ENCODE measurements around the gene PBRM1. TPM values are rescaled to one million over a fixed set of nuclear protein-coding genes. Genes with fewer than 3 reads are reported as not detected.

PBRM1 gene
- total and polyA plus RNA-seq, 2 of the 13 experiments (the other 11 are each of a cell fraction or from before 2014, with no cell fraction given): 10.9 to 33.2 TPM

DNA sequence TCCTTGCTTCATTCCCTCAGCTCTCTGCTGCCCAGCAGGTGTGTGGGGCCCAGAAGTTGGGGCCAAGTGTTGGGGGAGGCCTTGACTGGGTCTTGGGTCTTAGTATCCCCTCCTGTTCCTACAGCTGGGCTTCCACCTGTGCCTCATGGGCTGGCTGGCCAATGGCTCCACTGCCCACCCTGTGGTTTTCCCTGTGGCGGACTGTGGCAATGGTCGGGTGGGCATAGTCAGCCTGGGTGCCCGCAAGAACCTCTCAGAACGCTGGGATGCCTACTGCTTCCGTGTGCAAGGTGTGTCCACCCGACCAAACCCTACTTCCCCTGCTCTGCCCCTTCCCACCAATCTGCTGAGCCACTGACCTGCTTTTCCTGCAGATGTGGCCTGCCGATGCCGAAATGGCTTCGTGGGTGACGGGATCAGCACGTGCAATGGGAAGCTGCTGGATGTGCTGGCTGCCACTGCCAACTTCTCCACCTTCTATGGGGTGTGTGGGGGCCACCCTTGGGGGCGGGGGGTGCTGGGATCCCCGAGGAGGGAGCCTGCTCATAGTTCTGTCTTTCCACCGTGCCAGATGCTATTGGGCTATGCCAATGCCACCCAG, 163.0 kb downstream of the PBRM1 start:
- intact Hi-C loops (cut with micrococcal nuclease; ENCODE audit: unreplicated experiment): no loop called here
- ChIA-PET CTCF (ENCODE audit: low intra/inter-chr PET ratio, low total read pairs) (no interaction called here), POLR2A (interaction anchor here (1.1 kb wide), 1 partner anchor 10 kb away, joined by 4 read pairs; no protein-coding TSS in a partner anchor)
- Histone ChIP-seq H3K4me1 (ENCODE audit: insufficient read depth, low read length) (peaks cover 19% of the 10 kb centered on the region), H3K9me3 (ENCODE audit: low read length) (no peaks in the 10 kb centered on the region), H3K79me2 (ENCODE audit: insufficient read depth, low read length) (no peaks in the 10 kb centered on the region), H3K4me2 (ENCODE audit: low read depth, low read length) (no peak overlapping the region), H3K27me3 (ENCODE audit: control insufficient read depth in 1 of 2, insufficient read depth in 2 of 2, low read length in 2 of 2) (peaks cover 1 to 7% of the 10 kb centered on the region in 2 experiments), H4K20me1 (ENCODE audit: insufficient read depth, low read length) (no peaks in the 10 kb centered on the region), H2AFZ (ENCODE audit: low read length) (no peak overlapping the region), H3K9ac (ENCODE audit: insufficient read depth, low read depth, low read length) (no peak overlapping the region), H3K36me3 (replicated peaks in 1 of 2; ENCODE audit: control insufficient read depth in 1 of 2, insufficient read depth in 2 of 2, low read length in 2 of 2) (peaks cover 9 to 26% of the 10 kb centered on the region in 2 experiments), H3K4me3 (replicated peaks in 1 of 3; ENCODE audit: insufficient read depth in 1 of 3, low read depth in 2 of 3, low read length in 3 of 3) (no peak overlapping the region), H3K27ac (ENCODE audit: extremely low read length, insufficient read depth, low read length) (no peak overlapping the region)
- BruUV-seq (replicated peaks): no TSS peak
- no peak for ATAC-seq
- in situ Hi-C loops (cut with HindIII; ENCODE audit: extremely low pct_ligation_motif_present, low pct_unique_long_range_greater_than_20kb): no loop called here
- TF ChIP-seq HNF4A (CRISPR knock-in tag; IDR thresholded peaks at IDR 0.05) (no peak), ZFP36L1 (CRISPR knock-in tag; IDR thresholded peaks at IDR 0.05) (no peak), ZNF563 (CRISPR knock-in tag; IDR thresholded peaks at IDR 0.05) (no peak)
- TF ChIP-seq, protein P1, sequence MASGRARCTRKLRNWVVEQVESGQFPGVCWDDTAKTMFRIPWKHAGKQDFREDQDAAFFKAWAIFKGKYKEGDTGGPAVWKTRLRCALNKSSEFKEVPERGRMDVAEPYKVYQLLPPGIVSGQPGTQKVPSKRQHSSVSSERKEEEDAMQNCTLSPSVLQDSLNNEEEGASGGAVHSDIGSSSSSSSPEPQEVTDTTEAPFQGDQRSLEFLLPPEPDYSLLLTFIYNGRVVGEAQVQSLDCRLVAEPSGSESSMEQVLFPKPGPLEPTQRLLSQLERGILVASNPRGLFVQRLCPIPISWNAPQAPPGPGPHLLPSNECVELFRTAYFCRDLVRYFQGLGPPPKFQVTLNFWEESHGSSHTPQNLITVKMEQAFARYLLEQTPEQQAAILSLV (CRISPR knock-in tag; IDR thresholded peaks at IDR 0.05; ENCODE audit: borderline replicate concordance): no peak
- TF ChIP-seq, protein P2, sequence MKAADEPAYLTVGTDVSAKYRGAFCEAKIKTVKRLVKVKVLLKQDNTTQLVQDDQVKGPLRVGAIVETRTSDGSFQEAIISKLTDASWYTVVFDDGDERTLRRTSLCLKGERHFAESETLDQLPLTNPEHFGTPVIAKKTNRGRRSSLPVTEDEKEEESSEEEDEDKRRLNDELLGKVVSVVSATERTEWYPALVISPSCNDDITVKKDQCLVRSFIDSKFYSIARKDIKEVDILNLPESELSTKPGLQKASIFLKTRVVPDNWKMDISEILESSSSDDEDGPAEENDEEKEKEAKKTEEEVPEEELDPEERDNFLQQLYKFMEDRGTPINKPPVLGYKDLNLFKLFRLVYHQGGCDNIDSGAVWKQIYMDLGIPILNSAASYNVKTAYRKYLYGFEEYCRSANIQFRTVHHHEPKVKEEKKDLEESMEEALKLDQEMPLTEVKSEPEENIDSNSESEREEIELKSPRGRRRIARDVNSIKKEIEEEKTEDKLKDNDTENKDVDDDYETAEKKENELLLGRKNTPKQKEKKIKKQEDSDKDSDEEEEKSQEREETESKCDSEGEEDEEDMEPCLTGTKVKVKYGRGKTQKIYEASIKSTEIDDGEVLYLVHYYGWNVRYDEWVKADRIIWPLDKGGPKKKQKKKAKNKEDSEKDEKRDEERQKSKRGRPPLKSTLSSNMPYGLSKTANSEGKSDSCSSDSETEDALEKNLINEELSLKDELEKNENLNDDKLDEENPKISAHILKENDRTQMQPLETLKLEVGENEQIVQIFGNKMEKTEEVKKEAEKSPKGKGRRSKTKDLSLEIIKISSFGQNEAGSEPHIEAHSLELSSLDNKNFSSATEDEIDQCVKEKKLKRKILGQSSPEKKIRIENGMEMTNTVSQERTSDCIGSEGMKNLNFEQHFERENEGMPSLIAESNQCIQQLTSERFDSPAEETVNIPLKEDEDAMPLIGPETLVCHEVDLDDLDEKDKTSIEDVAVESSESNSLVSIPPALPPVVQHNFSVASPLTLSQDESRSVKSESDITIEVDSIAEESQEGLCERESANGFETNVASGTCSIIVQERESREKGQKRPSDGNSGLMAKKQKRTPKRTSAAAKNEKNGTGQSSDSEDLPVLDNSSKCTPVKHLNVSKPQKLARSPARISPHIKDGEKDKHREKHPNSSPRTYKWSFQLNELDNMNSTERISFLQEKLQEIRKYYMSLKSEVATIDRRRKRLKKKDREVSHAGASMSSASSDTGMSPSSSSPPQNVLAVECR (CRISPR knock-in tag; IDR thresholded peaks at IDR 0.05; ENCODE audit: borderline replicate concordance): no peak
- TF ChIP-seq, protein P3, sequence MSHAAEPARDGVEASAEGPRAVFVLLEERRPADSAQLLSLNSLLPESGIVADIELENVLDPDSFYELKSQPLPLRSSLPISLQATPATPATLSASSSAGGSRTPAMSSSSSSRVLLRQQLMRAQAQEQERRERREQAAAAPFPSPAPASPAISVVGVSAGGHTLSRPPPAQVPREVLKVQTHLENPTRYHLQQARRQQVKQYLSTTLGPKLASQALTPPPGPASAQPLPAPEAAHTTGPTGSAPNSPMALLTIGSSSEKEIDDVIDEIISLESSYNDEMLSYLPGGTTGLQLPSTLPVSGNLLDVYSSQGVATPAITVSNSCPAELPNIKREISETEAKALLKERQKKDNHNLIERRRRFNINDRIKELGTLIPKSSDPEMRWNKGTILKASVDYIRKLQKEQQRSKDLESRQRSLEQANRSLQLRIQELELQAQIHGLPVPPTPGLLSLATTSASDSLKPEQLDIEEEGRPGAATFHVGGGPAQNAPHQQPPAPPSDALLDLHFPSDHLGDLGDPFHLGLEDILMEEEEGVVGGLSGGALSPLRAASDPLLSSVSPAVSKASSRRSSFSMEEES (CRISPR knock-in tag; IDR thresholded peaks at IDR 0.05): no peak
- TF ChIP-seq, protein P4, sequence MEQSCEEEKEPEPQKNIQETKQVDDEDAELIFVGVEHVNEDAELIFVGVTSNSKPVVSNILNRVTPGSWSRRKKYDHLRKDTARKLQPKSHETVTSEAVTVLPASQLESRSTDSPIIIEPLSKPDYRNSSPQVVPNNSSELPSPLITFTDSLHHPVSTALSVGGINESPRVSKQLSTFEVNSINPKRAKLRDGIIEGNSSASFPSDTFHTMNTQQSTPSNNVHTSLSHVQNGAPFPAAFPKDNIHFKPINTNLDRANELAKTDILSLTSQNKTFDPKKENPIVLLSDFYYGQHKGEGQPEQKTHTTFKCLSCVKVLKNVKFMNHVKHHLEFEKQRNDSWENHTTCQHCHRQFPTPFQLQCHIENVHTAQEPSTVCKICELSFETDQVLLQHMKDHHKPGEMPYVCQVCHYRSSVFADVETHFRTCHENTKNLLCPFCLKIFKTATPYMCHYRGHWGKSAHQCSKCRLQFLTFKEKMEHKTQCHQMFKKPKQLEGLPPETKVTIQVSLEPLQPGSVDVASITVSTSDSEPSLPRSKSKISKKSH (CRISPR knock-in tag; IDR thresholded peaks at IDR 0.05; ENCODE audit: borderline replicate concordance): no peak
- FAIRE-seq: no peak
- 89% methylated on average over 10 of the region's 14 CpGs for WGBS (ENCODE audit: low lambda C conversion rate)
- DNase-seq (ENCODE audit: low spot score): no peak
